Sigmoid colon (tissue), 4 donors: ENCODE measurements around the gene TPGS1.

ENCODE experiments used
- CTCF ChIP-seq, 4 experiments: fragments of 450-650 bp in 3 of 4; fragments of 200-600 bp in 1 of 4; IDR thresholded peaks; one replicate each; pipeline ENCODE4 v1.5.1; 2016 to 2019; ENCODE audit warnings: antibody characterized with exemption in 4 of 4, mild to moderate bottlenecking in 3 of 4, moderate library complexity in 2 of 4
- EP300 ChIP-seq, 4 donors: sonication (generic); formaldehyde crosslinking; IDR thresholded peaks; one replicate each; pipeline ENCODE4 v1.6.1; 2017; ENCODE audit warnings: antibody characterized with exemption in 4 of 4
- POLR2A ChIP-seq, 2 donors: fragments of 450-650 bp; IDR thresholded peaks; one replicate each; pipeline ENCODE4 v1.6.1; 2016; ENCODE audit warnings: antibody characterized with exemption in 2 of 2, mild to moderate bottlenecking in 2 of 2, moderate library complexity in 2 of 2
- POLR2AphosphoS5 ChIP-seq, 4 donors: sonication (generic); formaldehyde crosslinking; IDR thresholded peaks; one replicate each; pipeline ENCODE4 v1.6.1; 2017; ENCODE audit warnings: antibody characterized with exemption in 4 of 4

DNA sequence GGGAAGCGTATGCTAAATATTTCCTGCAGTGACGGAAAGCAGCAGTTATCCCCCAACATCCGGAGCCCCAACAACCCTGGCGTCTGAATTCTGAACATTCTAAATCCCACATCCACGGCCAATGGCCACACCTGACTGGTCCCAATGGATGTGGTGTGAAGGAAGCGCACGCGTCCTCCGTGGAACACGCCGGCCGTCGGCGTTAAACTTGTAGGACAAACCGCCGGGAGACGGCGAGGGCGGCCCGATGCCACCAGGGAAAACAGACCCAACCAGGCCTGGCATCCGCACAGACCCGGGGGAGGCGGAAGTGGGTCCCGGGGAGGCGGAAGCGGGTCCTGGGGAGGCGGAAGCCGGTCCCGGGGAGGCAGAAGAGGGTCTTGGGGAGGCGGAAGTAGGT, 49.7 kb upstream of the TPGS1 start:
- TF ChIP-seq CTCF (IDR thresholded peaks at IDR 0.05) = no peak
- no peak for TF ChIP-seq POLR2AphosphoS5 (IDR thresholded peaks at IDR 0.05)
- TF ChIP-seq EP300 (IDR thresholded peaks at IDR 0.05) = no peak
- TF ChIP-seq POLR2A (IDR thresholded peaks at IDR 0.05) = no peak
